H1 (cell line): Measurements from ENCODE around the gene RHBG.

Experiments used
- CHD2 ChIP-seq: IDR thresholded peaks from 2 replicates; pipeline ENCODE4 v1.6.1; 2012; ENCODE audit warnings: low read length, improper control_type of control experiment
- CTCF ChIP-seq, 3 experiments: IDR thresholded peaks; 1 replicate in 2 of 3; 2 replicates in 1 of 3; pipeline versions ENCODE4 v1.5.1 to v1.6.1; 2011; ENCODE audit warnings: low read length in 3 of 3, mild to moderate bottlenecking in 3 of 3, inconsistent platforms in 2 of 3, low read depth in 1 of 3, moderate library complexity in 1 of 3; ENCODE audit not compliant: insufficient read depth in 1 of 3; ENCODE audit errors: control extremely low read depth in 1 of 3
- HDAC6 ChIP-seq: IDR thresholded peaks from one replicate; pipeline ENCODE4 v1.7.1; 2012; ENCODE audit warnings: low read depth, mild to moderate bottlenecking, inconsistent platforms, low read length, moderate library complexity
- POLR2A ChIP-seq, 2 experiments: IDR thresholded peaks; 1 replicate in 1 of 2; 2 replicates in 1 of 2; pipeline ENCODE4 v1.6.1; 2011; ENCODE audit warnings: low read depth in 2 of 2, low read length in 2 of 2, mild to moderate bottlenecking in 2 of 2; ENCODE audit errors: control extremely low read depth in 1 of 2
- POLR2AphosphoS5 ChIP-seq: IDR thresholded peaks from 2 replicates; pipeline ENCODE4 v1.6.1; 2011; ENCODE audit warnings: low read depth, low read length
- RAD21 ChIP-seq, 2 experiments: IDR thresholded peaks in 1 of 2; conservative IDR thresholded peaks in 1 of 2; 2 replicates each; pipeline ENCODE4 v1.6.1; 2011; ENCODE audit warnings: low read depth in 2 of 2, low read length in 2 of 2, improper control_type of control experiment in 1 of 2, inconsistent platforms in 1 of 2, mild to moderate bottlenecking in 1 of 2, moderate library complexity in 1 of 2
- SIN3A ChIP-seq, 2 experiments: IDR thresholded peaks in 1 of 2; conservative IDR thresholded peaks in 1 of 2; 2 replicates each; pipeline ENCODE4 v1.6.1; 2011 to 2012; ENCODE audit warnings: low read length in 2 of 2, improper control_type of control experiment in 1 of 2, low read depth in 1 of 2, mild to moderate bottlenecking in 1 of 2
- SRF ChIP-seq: IDR thresholded peaks from 2 replicates; pipeline ENCODE4 v1.6.1; 2011; ENCODE audit warnings: mild to moderate bottlenecking, low read depth, low read length, moderate library complexity
- ZNF274 ChIP-seq: IDR thresholded peaks from 2 replicates; pipeline ENCODE4 v1.7.0; 2012; ENCODE audit warnings: low read length, borderline replicate concordance; ENCODE audit errors: extremely low read depth

- TF ChIP-seq POLR2A (IDR thresholded peaks at IDR 0.05; ENCODE audit: control extremely low read depth in 1 of 2, low read depth in 2 of 2, low read length in 2 of 2) (no peak), SRF (no peak), SIN3A (conservative IDR thresholded peaks at IDR 0.05 in 1 of 2, IDR thresholded peaks at IDR 0.05 in 1 of 2; ENCODE audit: low read depth in 1 of 2, low read length in 2 of 2) (no peak), CTCF (IDR thresholded peaks at IDR 0.05; ENCODE audit: control extremely low read depth in 1 of 3, insufficient read depth in 1 of 3, low read depth in 1 of 3, low read length in 3 of 3) (no peak), CHD2 (no peak), POLR2AphosphoS5 (no peak), RAD21 (IDR thresholded peaks at IDR 0.05 in 1 of 2, conservative IDR thresholded peaks at IDR 0.05 in 1 of 2; ENCODE audit: low read depth in 2 of 2, low read length in 2 of 2) (no peak), ZNF274 (no peak), HDAC6 (no peak)
Measured at GRCh38 chr1:156367383-156368156, 1.4 kb upstream of the RHBG start.
